Measurements from ENCODE around the gene RALY. TPM values are rescaled to one million over a fixed set of nuclear protein-coding genes. Genes with fewer than 3 reads are reported as not detected.
A peak's percentile ranks its signal among the peaks of the same experiment; 100 is the strongest.

The RALY gene
- total RNA-seq, 2 donors from 2014 or later, result 37.9 to 49.3 TPM

GRCh38 chr20:34015401-34016335, 22.0 kb downstream of the RALY start:
- Histone ChIP-seq H3K36me3 (replicated peaks in 1 of 2; ENCODE audit: insufficient read depth in 1 of 2, low read depth in 2 of 2) (no peaks in the 10 kb centered on the region), H3K4me3 (no peak overlapping the region), H3K9me3 (peaks cover 0 to 3% (median 0%) of the 10 kb centered on the region in 3 donors), H3K27ac (peak overlapping the region in 1 of 4 donors; percentile 6), H3K27me3 (no peaks in the 10 kb centered on the region), H3K4me1 (peaks cover 56% of the 10 kb centered on the region)
- no peak for ATAC-seq
- WGBS, 2 donors, result 76 to 90% methylated on average over 6 of the region's 6 CpGs
- DNase-seq, result no peak
- TF ChIP-seq POLR2A (IDR thresholded peaks at IDR 0.05) (no peak), CTCF (IDR thresholded peaks at IDR 0.05) (no peak)
- intact Hi-C loops (cut with DNase I), result no loop called here

- H3K27ac ChIP-seq, result peak overlapping the region in 1 of 4 donors; percentile 6
- H3K27me3 ChIP-seq, result no peaks in the 10 kb centered on the region
- WGBS, 2 donors, result 31 to 40% methylated on average over 5 of the region's 5 CpGs
- peaks cover 48% of the 10 kb centered on the region for H3K4me1 ChIP-seq
- intact Hi-C loops (cut with DNase I), result no loop called here
- no peak overlapping the region for H3K4me3 ChIP-seq
- no peaks in the 10 kb centered on the region for H3K36me3 ChIP-seq (replicated peaks in 1 of 2; ENCODE audit: insufficient read depth in 1 of 2, low read depth in 2 of 2)
- H3K9me3 ChIP-seq, result peaks cover 0 to 3% (median 0%) of the 10 kb centered on the region in 3 donors
- peak; percentile 40 for ATAC-seq
- peak in 3 of 4 donors; percentile 18 to 26 (median 21) for DNase-seq
- TF ChIP-seq CTCF (IDR thresholded peaks at IDR 0.05), result no peak
- TF ChIP-seq POLR2A (IDR thresholded peaks at IDR 0.05), result no peak
Observed at GRCh38 chr20:34016736-34017135, 23.0 kb downstream of the RALY start.

- H3K27ac ChIP-seq, result no peak overlapping the region
- no peak for TF ChIP-seq POLR2A (IDR thresholded peaks at IDR 0.05)
- no peak for TF ChIP-seq CTCF (IDR thresholded peaks at IDR 0.05)
- WGBS, 2 donors, result 67 to 69% methylated on average over 1 of the region's 1 CpG
- no peaks in the 10 kb centered on the region for H3K27me3 ChIP-seq
- peaks cover 0 to 3% (median 0%) of the 10 kb centered on the region in 3 donors for H3K9me3 ChIP-seq
- DNase-seq (no peak), ATAC-seq (no peak)
- intact Hi-C loops (cut with DNase I), result no loop called here
- H3K4me1 ChIP-seq, result peaks cover 50% of the 10 kb centered on the region
- H3K36me3 ChIP-seq (replicated peaks in 1 of 2; ENCODE audit: insufficient read depth in 1 of 2, low read depth in 2 of 2), result no peaks in the 10 kb centered on the region
- H3K4me3 ChIP-seq, result no peak overlapping the region
Observed at GRCh38 chr20:34017610-34018009, 23.9 kb downstream of the RALY start.

- Histone ChIP-seq H3K4me3 (no peak overlapping the region), H3K4me1 (peaks cover 48% of the 10 kb centered on the region)
Observed at GRCh38 chr20:34018166-34018565, 24.5 kb downstream of the RALY start.

More at GRCh38 chr20:34018166-34018565, 24.5 kb downstream of the RALY start:
- Histone ChIP-seq H3K27ac (no peak overlapping the region), H3K27me3 (no peaks in the 10 kb centered on the region), H3K9me3 (peaks cover 0 to 3% (median 0%) of the 10 kb centered on the region in 3 donors), H3K36me3 (replicated peaks in 1 of 2; ENCODE audit: insufficient read depth in 1 of 2, low read depth in 2 of 2) (no peaks in the 10 kb centered on the region)
- DNase-seq, result no peak
- intact Hi-C loops (cut with DNase I), result no loop called here
- 10 to 15% methylated on average over 1 of the region's 1 CpG for WGBS, 2 donors
- TF ChIP-seq POLR2A (IDR thresholded peaks at IDR 0.05) (no peak), CTCF (IDR thresholded peaks at IDR 0.05) (no peak)
- no peak for ATAC-seq

Data from body of pancreas (tissue), 4 donors.